HG03175 (cell line): ENCODE results near the gene AGXT2.
"Not testable (repeated sequence)": the region's sequence is repeated elsewhere in the genome, so short reads cannot be mapped to it uniquely, and the experiment has no call there.

Experiments used
- ATAC-seq: cut with Tn5 transposase; IDR thresholded peaks from one replicate; pipeline ENCODE4 v1.9.1; 2021; ENCODE audit warnings: mild to moderate bottlenecking, moderate library complexity; ENCODE audit not compliant: unreplicated experiment

The AGXT2 gene

GRCh38 chr5:34976347-34976746 is 71.4 kb downstream of the AGXT2 start:
- ATAC-seq, result no peak

- not testable (repeated sequence) for ATAC-seq
Observed at GRCh38 chr5:34971655-34972054, 76.1 kb downstream of the AGXT2 start.

- no peak for ATAC-seq
Observed at GRCh38 chr5:34970552-34970951, 77.2 kb downstream of the AGXT2 start.

- ATAC-seq, result no peak
Observed at GRCh38 chr5:34968258-34968657, 79.5 kb downstream of the AGXT2 start.

- no peak for ATAC-seq
Observed at GRCh38 chr5:34967540-34967939, 80.2 kb downstream of the AGXT2 start.

GRCh38 chr5:34959323-34959722 is 88.4 kb downstream of the AGXT2 start:
- peak; percentile 79 for ATAC-seq

GRCh38 chr5:34957857-34958690 is 89.7 kb downstream of the AGXT2 start:
- ATAC-seq, result peak; percentile 68

- no peak for ATAC-seq
Observed at GRCh38 chr5:34957321-34957720, 90.4 kb downstream of the AGXT2 start.
